ENCODE results near the gene MLKL. TPM values are rescaled to one million over a fixed set of nuclear protein-coding genes. Genes with fewer than 3 reads are reported as not detected.
A peak's percentile ranks its signal among the peaks of the same experiment; 100 is the strongest.

MLKL gene
- total and polyA plus RNA-seq, 2 of the 13 experiments (the other 11 are each of a cell fraction or from before 2014, with no cell fraction given), result 6.4 to 10.7 TPM

DNA sequence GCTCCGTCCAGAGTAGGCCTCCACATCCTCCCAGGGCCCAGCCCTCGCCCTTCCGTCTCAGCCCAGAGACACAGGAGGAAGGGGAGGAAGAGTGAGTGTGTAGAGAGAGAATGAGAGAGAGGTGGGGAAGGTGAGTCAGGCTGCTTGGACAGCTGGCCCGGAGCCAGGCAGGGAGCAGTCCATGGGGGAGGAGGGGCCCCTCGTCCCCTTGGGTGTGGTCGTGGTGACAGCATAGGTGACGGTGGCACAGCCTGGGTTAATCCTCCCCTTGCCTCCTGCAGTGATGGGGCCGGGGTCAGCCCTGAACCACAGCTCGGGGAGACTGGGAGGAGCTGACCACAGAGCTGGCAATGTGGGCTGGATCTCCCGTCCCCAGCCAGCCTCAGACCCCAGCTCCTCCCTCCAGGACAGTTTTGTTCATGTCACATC, 37.5 kb upstream of the MLKL start:
- Histone ChIP-seq H2AFZ (ENCODE audit: low read length) (no peak overlapping the region), H3K27ac (ENCODE audit: extremely low read length, insufficient read depth, low read length) (no peak overlapping the region), H3K9me3 (ENCODE audit: low read length) (no peaks in the 10 kb centered on the region), H3K36me3 (replicated peaks in 1 of 2; ENCODE audit: control insufficient read depth in 1 of 2, insufficient read depth in 2 of 2, low read length in 2 of 2) (no peaks in the 10 kb centered on the region), H3K9ac (ENCODE audit: insufficient read depth, low read depth, low read length) (no peak overlapping the region), H3K4me1 (ENCODE audit: insufficient read depth, low read length) (peaks cover 43% of the 10 kb centered on the region), H3K27me3 (ENCODE audit: control insufficient read depth in 1 of 2, insufficient read depth in 2 of 2, low read length in 2 of 2) (peaks cover 14 to 72% of the 10 kb centered on the region in 2 experiments), H3K4me2 (ENCODE audit: low read depth, low read length) (peak overlapping the region; percentile 16; the same call in 1 of the 2 replicates), H3K4me3 (replicated peaks in 1 of 3; ENCODE audit: insufficient read depth in 1 of 3, low read depth in 2 of 3, low read length in 3 of 3) (peak overlapping the region in 1 of 3 experiments; percentile 15; a peak in 1 of 6 replicates), H3K79me2 (ENCODE audit: insufficient read depth, low read length) (no peaks in the 10 kb centered on the region), H4K20me1 (ENCODE audit: insufficient read depth, low read length) (no peaks in the 10 kb centered on the region)
- no TSS peak for BruUV-seq (replicated peaks)
- no peak for DNase-seq (ENCODE audit: low spot score)
- intact Hi-C loops (cut with micrococcal nuclease; ENCODE audit: unreplicated experiment) (no loop called here), in situ Hi-C loops (cut with HindIII; ENCODE audit: extremely low pct_ligation_motif_present, low pct_unique_long_range_greater_than_20kb) (no loop called here)
- ChIA-PET CTCF (ENCODE audit: low intra/inter-chr PET ratio, low total read pairs) (no interaction called here), POLR2A (no interaction called here)
- peak; percentile 5; the same call in 1 of the 3 replicates for ATAC-seq
- no peak for FAIRE-seq
- TF ChIP-seq TCF12 (IDR thresholded peaks at IDR 0.05) (no peak), TCF12 (CRISPR knock-in tag; IDR thresholded peaks at IDR 0.05) (no peak), JUND (CRISPR knock-in tag; IDR thresholded peaks at IDR 0.05) (no peak), FOSL2 (CRISPR knock-in tag; IDR thresholded peaks at IDR 0.05) (peak; percentile 44)
- WGBS (ENCODE audit: low lambda C conversion rate), result 0% methylated on average over 8 of the region's 10 CpGs

DNA sequence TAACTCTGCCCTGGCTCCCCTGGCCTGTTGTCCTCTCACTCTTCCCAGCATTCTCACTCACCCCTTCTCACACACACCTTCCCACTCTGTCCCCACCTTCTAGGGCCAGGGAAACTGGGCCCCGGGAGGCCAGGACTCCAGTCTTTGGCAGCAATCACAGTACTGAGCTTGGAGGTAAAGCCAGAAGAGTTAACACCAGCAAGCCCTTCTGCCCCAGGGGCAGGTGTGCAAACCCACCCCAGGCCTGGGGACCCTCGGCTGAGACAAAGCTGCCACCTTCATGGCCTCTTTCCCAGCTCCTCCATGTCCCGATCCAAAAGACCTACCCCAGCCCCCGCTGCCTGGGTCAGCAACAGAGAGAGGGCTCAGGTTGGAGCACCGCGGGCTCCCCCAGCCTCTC, 36.9 kb upstream of the MLKL start:
- no peak overlapping the region for H3K9ac ChIP-seq (ENCODE audit: insufficient read depth, low read depth, low read length)
- POLR2A ChIA-PET, result no interaction called here
- no peaks in the 10 kb centered on the region for H3K79me2 ChIP-seq (ENCODE audit: insufficient read depth, low read length)
- DNase-seq (ENCODE audit: low spot score) (no peak), FAIRE-seq (no peak), ATAC-seq (no peak)
- in situ Hi-C loops (cut with HindIII; ENCODE audit: extremely low pct_ligation_motif_present, low pct_unique_long_range_greater_than_20kb), result no loop called here
- no peaks in the 10 kb centered on the region for H3K36me3 ChIP-seq (replicated peaks in 1 of 2; ENCODE audit: control insufficient read depth in 1 of 2, insufficient read depth in 2 of 2, low read length in 2 of 2)
- WGBS (ENCODE audit: low lambda C conversion rate), result 49% methylated on average over 6 of the region's 6 CpGs
- peaks cover 14 to 72% of the 10 kb centered on the region in 2 experiments for H3K27me3 ChIP-seq (ENCODE audit: control insufficient read depth in 1 of 2, insufficient read depth in 2 of 2, low read length in 2 of 2)
- TF ChIP-seq KAT2B (IDR thresholded peaks at IDR 0.05; ENCODE audit: borderline replicate concordance, low read depth, low read length) (no peak), ZNF382 (CRISPR knock-in tag; IDR thresholded peaks at IDR 0.05; ENCODE audit: borderline replicate concordance) (no peak), CENPT (CRISPR knock-in tag; IDR thresholded peaks at IDR 0.05; ENCODE audit: low read depth) (no peak), NCOA1 (CRISPR knock-in tag; IDR thresholded peaks at IDR 0.05) (no peak), ZNF501 (CRISPR knock-in tag; IDR thresholded peaks at IDR 0.05) (no peak), SMARCE1 (IDR thresholded peaks at IDR 0.05; ENCODE audit: borderline replicate concordance) (no peak)
- TF ChIP-seq, protein P1, sequence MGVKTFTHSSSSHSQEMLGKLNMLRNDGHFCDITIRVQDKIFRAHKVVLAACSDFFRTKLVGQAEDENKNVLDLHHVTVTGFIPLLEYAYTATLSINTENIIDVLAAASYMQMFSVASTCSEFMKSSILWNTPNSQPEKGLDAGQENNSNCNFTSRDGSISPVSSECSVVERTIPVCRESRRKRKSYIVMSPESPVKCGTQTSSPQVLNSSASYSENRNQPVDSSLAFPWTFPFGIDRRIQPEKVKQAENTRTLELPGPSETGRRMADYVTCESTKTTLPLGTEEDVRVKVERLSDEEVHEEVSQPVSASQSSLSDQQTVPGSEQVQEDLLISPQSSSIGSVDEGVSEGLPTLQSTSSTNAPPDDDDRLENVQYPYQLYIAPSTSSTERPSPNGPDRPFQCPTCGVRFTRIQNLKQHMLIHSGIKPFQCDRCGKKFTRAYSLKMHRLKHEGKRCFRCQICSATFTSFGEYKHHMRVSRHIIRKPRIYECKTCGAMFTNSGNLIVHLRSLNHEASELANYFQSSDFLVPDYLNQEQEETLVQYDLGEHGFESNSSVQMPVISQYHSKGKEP (CRISPR knock-in tag; IDR thresholded peaks at IDR 0.05), result no peak
- TF ChIP-seq, protein P2, sequence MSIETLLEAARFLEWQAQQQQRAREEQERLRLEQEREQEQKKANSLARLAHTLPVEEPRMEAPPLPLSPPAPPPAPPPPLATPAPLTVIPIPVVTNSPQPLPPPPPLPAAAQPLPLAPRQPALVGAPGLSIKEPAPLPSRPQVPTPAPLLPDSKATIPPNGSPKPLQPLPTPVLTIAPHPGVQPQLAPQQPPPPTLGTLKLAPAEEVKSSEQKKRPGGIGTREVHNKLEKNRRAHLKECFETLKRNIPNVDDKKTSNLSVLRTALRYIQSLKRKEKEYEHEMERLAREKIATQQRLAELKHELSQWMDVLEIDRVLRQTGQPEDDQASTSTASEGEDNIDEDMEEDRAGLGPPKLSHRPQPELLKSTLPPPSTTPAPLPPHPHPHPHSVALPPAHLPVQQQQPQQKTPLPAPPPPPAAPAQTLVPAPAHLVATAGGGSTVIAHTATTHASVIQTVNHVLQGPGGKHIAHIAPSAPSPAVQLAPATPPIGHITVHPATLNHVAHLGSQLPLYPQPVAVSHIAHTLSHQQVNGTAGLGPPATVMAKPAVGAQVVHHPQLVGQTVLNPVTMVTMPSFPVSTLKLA (IDR thresholded peaks at IDR 0.05), result no peak
- peaks cover 46% of the 10 kb centered on the region for H3K4me1 ChIP-seq (ENCODE audit: insufficient read depth, low read length)
- no peaks in the 10 kb centered on the region for H3K9me3 ChIP-seq (ENCODE audit: low read length)
- no peaks in the 10 kb centered on the region for H4K20me1 ChIP-seq (ENCODE audit: insufficient read depth, low read length)
- H3K4me3 ChIP-seq (replicated peaks in 1 of 3; ENCODE audit: insufficient read depth in 1 of 3, low read depth in 2 of 3, low read length in 3 of 3), result peak overlapping the region in 1 of 3 experiments; percentile 15; a peak in 1 of 6 replicates
- intact Hi-C loops (cut with micrococcal nuclease; ENCODE audit: unreplicated experiment), result no loop called here
- CTCF ChIA-PET (ENCODE audit: low intra/inter-chr PET ratio, low total read pairs), result no interaction called here
- H3K27ac ChIP-seq (ENCODE audit: extremely low read length, insufficient read depth, low read length), result no peak overlapping the region
- H3K4me2 ChIP-seq (ENCODE audit: low read depth, low read length), result no peak overlapping the region; the same call in 1 of the 2 replicates
- BruUV-seq (replicated peaks), result no TSS peak
- no peak overlapping the region for H2AFZ ChIP-seq (ENCODE audit: low read length)

Data from HepG2 (cell line).